GM21786 (cell line): ENCODE data around the gene PANX2.

Experiments
- ATAC-seq: cut with Tn5 transposase; IDR thresholded peaks from one replicate; pipeline ENCODE4 v1.9.1; 2021; ENCODE audit not compliant: unreplicated experiment

The PANX2 gene

DNA sequence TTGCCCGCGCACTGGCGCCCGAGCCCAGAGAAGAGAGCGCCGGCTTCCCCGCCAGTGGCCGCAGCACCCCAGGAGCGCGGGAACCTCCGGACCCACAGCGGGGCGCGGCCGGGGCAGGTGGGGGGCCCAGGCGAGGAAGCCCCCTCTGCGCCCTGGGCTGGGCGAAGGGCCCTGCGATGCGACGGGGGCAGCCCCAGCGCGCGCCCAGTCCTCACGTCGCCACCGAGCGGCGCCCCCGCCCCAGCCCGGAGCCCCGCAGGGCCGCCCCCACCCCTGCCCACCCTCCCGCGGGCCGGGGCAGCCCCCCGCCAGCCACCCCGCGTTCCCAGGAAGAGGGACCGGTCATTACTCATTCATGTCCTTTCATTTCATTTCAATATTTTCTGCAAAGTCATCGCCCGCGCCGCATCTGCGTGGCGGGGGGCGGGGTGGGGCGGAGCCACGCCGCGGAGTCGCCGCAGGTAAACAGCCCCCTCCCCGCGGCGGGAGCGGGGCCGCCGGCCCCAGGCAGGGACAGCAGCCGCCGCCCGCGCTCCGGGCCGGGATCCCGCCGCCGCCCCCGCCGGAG lies 673 bp upstream of the PANX2 start:
- ATAC-seq, result no peak

DNA sequence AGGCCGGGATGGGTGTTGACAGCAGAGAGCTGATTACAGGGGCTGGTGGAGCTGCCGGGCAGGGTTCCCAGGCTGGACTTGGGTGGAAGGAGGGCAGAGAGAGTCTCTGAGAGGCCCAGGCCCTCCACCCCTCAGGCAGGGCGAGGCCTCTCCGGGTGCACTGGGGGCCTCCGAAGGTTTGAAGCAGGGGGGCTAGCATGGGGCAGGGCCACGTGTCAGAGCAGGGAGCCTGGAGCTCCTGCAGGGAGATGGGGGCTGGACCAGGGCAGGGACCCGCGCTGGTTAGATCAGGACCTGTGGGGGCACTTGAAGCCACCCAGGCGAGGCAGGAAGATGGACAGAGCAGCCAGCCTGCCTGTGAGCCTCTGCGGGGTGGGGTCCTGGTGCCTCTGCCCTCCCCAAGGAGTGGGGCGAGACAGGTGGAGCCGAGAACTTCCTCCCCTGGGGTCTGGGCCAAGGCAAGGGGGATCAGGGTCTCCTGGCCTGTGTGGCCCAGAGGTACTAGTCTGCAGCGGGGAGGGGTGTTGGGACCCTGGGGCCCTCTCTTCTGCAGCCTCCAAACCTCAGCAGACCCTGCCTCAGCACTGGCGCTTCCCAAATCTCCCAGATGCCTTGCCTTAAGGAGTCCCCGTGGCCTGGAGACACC lies 911 bp downstream of the PANX2 start:
- ATAC-seq, result no peak

DNA sequence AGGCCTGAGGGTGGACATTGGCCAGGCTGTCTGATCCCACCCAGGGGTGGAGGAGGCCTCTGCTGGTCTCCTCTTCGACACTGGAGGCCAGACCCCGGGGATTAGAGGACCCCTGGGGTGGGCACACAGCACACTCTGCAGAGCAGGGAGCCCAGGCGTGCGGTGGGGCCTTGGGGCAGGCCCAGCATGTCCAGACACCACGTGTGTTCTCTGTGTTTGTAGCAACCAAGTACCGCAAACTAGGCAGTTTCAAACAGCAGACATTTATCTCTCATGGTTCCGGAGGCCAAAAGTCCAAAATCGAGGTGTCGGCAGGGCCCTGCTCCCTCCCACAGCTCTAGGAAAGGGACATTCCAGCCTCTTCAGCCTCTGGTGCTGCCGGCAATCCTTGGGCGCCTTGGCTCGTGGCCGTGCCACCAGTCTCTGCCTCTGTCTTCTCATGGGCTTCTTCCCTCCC lies 1.5 kb downstream of the PANX2 start:
- ATAC-seq, result no peak

DNA sequence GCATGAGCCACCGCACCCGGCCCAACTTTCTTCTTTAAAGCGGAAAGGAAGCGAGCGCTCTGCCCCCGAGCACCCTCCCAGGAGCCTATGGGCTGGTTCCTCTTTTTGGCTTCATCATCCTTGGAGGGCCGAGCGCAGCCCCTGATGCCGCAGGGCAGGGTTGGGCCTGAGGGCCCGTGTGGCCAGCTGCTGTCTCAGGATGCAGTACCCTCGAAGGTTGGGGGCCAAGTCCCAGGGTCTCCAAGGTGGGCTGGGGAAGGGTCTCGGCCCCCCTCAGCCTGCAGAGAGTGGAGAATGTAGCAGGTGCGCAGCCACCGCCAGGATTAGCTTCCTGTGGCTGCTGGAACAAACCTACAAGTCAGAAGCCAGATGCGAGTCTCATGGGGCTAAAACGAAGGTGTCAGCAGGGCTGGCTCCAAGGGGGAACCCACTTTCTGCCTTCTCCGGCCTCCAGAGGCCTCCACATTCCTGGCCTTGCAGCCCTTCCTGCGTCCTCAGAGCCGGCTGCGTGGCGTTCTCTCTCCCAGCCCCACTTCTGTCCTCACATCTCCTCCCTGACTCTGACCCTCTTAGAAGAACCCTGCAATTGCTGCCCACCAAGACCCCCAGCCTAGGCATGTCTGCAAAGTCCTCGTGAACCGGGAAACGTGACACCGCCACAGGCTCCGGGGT lies 2.9 kb downstream of the PANX2 start:
- no peak for ATAC-seq

DNA sequence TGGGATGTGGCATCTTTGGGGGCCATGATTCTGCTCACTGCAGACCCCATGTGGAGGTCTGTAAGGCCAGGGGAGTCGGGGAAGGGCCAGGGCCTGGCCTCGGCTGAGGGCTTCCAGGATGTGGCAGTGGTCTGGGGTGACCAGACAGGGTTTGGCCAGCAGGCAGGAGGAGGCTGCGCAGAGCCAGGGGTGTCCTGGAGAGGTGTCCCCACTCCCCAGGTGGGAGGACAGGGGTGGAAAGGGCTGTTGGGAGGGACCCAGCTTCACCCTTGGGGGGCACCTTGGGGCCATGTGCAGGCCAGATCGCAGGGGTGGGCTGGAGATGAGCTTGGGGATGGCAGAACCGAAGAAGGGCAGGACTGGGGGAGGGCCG lies 3.4 kb downstream of the PANX2 start:
- no peak for ATAC-seq

DNA sequence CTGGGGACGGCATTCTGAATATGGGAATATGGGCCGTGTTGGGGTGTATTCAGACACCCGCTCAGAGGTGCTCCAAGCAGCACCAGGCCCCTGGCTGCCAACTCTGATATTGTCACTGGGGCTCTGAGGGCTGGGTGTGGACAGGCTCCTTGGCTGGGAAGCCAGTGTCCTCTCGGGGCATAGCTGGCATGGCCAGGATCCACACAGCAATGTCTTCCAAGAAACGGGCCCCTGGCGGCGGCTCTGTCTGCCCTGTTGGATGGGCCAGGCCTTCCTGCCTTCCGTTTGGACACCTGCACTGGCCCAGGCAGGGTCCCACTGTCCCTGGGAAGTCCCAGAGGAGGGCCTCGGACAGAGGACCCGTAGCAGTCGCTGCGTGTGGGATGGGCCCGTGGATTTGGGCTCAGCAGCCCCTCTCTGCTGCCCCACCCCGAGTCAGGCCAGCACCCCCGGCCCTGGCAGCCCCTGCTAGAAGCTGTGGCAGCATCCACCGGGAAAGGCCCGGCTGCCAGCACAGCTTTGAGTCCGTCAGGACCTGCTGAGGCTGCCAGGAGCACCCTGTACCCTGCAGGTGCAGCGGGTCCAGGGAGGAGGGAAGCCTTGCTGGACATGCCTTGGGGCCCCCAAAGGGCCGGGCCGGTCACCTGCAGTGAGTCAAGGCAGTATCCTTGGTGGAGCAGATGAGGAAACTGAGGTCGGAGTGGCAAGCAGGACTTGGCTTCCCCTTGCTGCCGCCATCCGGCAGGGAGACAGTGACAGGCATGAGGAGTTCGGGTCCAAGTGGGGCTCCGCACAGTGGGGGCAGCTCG lies 4.1 kb downstream of the PANX2 start:
- ATAC-seq, result no peak

DNA sequence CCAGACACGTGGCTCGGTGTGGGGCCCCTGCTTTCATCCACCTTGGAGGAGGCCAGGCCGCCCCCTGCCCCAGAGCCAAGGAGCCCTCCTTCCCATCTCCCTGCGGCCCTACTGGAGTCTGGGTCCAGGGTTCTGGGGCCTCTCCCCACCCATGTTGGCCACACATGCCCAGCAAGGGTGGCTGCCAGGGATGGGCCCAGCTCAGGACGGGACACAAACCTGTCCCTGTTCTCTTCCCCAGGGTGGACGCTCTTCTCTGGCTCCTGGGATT lies 4.6 kb downstream of the PANX2 start:
- no peak for ATAC-seq

DNA sequence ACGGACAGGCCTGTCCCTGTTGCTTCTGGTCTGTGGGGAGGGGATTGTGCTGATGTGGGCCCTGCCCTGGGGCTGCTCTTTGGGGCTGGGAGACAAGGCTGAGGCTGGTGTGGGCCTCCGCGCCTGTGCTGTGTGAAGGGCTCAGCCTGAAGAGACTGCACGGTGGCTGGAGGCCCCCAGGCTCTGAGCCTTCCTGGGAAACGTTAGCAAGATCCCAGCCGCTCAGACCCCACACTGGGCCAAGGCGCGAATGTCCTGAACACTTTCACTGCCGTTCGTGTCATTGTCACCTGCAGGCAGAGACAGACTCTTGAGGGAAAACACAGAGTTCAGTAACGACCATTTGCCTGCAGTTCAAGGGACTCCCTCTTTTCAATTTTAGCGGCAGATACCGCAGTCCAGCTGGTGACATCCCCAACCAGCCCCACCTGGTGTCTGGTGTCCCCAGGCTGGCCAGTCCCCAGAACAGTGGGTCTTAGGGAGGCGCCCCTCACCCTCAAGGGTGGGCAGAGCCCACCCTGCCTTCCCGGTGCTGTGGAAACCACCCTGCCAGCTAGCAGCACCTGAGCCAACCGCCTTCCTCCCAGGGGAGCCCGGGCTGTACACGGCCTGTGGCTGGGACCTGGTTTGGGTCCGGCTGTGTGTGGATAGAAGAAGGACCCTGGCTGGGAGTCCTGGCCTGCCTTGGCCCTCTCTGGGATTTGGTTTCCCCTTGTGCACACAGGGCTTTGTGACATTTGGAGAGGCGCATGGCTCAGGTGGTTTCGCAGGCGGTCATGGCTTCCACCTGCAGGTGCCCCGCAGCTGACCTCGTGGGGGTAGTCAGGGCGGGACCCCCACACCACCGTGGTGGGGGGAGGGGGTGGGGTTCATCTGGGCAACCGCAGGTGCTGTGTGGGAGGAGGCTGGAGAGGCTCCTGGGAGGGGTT lies 5.7 kb downstream of the PANX2 start:
- no peak for ATAC-seq

DNA sequence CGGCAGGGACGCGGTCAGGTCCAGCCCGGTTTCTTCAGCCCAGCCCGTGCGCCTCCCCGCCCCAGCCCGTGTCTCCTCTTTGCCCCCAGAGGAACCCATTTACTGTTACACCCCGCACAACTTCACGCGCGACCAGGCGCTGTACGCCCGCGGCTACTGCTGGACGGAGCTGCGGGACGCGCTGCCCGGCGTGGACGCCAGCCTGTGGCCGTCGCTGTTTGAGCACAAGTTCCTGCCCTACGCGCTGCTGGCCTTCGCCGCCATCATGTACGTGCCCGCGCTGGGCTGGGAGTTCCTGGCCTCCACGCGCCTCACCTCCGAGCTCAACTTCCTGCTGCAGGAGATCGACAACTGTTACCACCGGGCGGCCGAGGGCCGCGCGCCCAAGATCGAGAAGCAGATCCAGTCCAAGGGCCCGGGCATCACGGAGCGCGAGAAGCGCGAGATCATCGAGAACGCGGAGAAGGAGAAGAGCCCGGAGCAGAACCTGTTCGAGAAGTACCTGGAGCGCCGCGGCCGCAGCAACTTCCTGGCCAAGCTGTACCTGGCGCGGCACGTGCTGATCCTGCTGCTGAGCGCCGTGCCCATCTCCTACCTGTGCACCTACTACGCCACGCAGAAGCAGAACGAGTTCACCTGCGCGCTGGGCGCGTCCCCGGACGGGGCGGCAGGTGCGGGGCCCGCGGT lies 6.5 kb downstream of the PANX2 start:
- ATAC-seq, result no peak

DNA sequence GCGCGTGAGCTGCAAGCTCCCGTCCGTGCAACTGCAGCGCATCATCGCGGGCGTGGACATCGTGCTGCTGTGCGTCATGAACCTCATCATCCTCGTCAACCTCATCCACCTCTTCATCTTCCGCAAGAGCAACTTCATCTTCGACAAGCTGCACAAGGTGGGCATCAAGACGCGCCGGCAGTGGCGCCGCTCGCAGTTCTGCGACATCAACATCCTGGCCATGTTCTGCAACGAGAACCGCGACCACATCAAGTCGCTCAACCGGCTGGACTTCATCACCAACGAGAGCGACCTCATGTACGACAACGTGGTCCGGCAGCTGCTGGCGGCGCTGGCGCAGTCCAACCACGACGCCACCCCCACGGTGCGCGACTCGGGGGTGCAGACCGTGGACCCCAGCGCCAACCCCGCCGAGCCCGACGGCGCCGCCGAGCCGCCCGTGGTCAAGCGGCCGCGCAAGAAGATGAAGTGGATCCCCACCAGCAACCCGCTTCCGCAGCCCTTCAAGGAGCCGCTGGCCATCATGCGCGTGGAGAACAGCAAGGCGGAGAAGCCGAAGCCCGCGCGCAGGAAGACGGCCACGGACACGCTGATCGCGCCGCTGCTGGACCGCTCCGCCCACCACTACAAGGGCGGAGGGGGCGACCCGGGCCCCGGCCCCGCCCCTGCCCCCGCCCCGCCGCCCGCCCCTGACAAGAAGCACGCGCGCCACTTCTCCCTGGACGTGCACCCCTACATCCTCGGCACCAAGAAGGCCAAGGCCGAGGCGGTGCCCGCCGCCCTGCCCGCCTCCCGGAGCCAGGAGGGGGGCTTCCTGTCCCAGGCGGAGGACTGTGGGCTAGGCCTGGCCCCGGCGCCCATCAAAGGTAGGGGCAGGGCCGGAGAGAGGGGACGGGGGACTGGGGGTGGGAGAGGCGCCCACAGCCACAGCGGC lies 7.3 kb downstream of the PANX2 start:
- no peak for ATAC-seq

DNA sequence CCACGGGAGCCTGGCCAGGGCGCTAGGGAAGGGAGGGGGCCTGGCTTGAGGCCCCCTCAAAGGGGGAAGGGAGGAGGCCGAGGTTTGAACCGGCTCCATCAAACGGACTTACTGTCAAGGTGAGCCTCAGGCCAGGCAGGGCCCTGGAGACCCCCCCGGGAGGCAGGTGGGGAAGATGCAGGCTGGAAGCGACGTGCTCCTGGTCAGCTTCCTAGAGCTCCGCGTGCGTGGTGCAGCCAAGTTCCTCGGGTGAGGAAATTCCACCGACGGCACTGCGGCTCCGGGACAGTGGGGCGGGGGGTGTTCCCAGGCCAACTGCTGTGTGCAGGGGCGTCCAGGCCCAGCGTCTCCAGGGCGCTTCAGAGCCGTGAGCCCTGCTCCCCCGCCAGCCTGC lies 7.9 kb downstream of the PANX2 start:
- no peak for ATAC-seq

DNA sequence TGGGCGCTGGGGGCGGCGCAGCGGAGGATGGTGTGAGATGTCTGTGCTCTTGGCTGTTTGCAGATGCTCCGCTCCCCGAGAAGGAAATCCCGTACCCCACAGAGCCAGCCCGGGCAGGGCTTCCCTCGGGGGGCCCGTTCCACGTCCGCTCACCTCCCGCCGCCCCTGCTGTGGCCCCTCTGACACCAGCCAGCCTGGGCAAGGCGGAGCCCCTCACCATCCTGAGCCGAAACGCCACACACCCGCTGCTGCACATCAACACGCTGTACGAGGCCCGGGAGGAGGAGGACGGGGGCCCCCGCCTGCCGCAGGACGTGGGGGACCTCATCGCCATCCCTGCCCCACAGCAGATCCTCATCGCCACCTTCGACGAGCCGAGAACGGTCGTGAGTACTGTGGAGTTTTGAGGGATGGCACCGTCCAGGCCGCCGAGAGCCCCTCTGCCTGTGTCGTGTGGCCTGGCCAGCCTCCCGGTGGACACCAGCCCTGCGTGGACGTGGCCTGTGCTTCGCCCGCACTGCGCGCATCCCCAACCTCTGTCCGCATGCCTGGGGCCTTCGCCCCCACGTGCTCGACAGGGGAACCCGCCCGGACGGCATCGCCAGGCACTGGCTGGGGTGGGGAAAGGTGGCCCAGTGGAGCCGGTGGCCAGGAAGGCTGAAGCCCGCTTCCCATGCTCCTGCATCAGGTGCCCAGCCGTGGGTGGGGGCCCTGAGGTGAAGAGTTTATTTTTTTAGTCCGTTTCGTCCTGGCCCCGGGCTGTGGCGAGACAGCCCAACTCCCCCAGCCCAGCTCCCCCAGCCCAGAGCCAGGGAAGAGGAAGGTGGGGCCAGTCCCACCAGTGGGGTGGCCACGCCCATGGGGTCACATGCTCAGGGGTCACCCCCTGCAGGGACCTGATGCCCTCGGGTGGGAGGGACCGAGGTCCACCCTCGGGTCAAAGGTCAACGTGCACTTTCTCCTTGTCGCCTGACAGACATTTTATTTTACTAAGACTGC lies 8.6 kb downstream of the PANX2 start:
- no peak for ATAC-seq

DNA sequence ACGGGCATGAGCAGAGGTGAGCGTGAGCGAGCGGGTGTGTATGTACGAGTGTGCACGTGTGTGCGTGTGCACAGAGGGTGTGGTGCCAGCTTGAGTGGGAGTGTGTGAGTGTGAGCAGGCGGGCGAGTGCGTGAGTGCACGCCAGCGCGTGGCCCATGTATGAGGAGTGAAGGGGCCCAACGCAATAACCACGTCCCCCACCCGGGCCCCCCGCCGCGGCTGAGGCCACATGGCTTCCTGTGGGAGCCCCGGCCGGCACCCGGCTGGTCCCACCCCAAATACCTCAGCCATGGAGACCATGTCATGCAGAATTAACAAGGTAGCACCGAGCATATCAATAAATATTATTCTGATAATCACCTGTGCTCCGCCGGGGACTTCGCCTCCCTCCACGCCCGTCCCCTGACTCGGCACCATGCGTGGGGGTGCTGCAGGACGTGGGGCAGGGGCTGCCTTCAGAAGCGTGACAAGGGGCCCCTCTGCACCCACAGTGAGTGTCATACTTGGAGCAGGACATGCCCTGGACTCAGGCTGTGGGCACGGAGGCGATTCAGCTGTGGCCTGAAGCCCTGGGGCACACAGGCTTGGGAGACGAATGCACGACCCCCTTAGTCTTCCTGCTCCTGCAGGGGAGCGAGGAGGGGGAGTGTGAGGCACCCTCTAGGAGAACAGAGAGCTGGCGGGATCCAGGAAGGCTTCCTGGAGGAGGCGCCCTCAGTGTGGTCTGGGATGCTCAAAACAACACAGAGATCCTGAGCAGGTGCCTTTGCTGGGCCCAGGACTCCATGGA lies 9.6 kb downstream of the PANX2 start:
- ATAC-seq, result no peak

DNA sequence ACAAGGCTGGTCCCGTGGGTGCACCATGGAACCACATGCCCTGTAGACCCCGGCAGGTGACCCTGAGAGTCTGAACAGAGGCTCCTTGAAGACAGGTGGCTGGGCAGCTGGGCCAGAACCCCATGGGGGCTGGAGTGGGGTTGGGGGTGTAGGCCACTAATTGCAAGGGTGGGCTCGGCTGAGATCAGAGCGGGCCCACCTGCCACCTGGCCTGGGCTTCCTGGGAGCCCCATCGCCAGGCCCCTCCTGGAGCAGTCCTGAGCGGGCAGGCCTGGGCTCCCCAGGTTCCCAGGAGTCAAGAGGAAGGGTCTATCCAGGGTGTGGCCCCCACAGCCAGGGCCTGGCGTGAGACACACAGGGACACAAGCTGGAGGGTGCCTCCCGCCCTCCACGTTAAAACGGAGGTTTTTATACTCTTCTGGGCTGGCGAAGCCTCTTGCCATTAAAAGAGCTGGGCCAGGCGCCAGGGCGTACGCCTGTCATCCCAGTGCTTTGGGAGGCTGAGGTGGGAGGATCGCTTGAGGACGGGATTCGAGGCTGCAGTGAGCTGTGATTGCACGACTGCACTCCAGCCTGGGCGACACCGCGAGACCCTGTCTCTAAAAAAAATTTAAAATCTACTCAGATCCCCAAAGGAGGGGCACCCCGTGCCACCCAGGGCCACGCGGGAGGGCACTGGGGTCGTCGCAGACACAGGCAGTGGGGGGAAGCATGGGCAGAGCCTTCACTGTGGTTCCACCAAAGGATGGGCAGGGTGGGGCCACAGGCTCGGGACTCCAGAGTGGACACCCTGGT lies 10.4 kb downstream of the PANX2 start:
- no peak for ATAC-seq

DNA sequence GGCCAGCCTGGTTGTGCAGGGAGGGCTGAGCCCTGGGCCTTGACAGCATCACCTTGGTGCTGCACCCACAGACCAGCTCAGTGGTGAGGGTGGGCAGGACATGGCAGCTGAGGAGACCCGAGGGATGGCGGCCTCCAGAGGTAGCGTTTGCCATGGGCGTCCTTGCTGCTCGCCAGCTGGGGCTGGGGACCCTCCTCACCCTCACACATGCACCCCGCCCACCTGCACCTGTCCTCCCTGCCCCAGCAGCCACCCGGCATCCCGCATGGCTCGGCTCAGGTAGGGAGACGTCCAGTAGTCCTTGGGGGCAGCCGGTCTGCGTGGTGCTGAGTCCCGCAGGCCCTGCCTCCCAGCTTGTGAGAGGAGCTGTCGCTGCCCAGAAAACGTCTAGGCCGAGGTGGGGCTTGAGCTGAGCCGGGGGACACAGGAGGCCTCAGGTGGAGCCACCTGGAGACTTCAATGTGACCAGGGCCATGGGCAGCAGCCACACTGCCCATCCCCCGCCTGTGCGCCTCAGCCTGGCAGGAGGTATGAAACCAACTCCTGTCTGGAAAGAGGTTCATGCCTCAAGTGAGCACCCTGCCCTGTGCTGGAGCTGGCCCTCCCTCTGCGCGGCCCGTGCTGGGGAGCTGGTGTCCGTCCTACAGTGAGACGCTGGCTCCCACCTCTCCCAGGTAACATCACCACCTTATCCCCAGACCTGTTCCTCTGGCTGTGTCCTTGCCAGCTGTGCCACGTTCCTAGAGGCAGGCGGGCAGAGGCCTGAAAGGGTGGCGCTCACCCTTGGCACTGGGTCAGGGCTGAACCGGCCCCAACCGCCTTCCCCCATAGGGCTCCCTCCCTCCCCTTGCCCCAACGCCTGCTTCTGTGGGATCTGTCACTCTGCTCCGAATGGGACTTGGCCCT lies 11.9 kb downstream of the PANX2 start:
- no peak for ATAC-seq
